MCF 10A (cell line): ENCODE results near the gene SPARC. TPM values are rescaled to one million over a fixed set of nuclear protein-coding genes. Genes with fewer than 3 reads are reported as not detected.

Experiments
- BruUV-seq: library from RNA; stranded (reverse); fragments of 400-500 nt; replicated peaks from 2 replicates; lab custom pipeline; 2021; lab: Mats Ljungman, UMichigan
- CTCF ChIA-PET: fragments of 300-600 bp; sonication (Branson Sonifier 250); formaldehyde crosslinking; extraction: SDS; loops from one replicate; lab custom pipeline; 2021; ENCODE audit warnings: antibody characterized with exemption, inconsistent platforms; lab: Yijun Ruan, JAX
- POLR2A ChIA-PET: fragments of 300-600, 350-650 bp; sonication (Branson Sonifier 250); formaldehyde crosslinking; extraction: SDS; loops from one replicate; lab custom pipeline; 2020; ENCODE audit warnings: antibody characterized with exemption, inconsistent platforms; lab: Yijun Ruan, JAX
- DNase-seq: peaks from one replicate; pipeline ENCODE4 v3.0.0-alpha.2; 2018; ENCODE audit not compliant: unreplicated experiment
- H3K27ac Mint-ChIP-seq: one replicate; pipeline ENCODE4 v1.8.0; 2022; ENCODE audit warnings: mild to moderate bottlenecking, low read depth, mixed read lengths; ENCODE audit not compliant: unreplicated experiment
- H3K27me3 Mint-ChIP-seq: one replicate; pipeline ENCODE4 v1.8.0; 2022; ENCODE audit warnings: mixed read lengths; ENCODE audit not compliant: insufficient read depth, unreplicated experiment
- H3K36me3 Mint-ChIP-seq: one replicate; pipeline ENCODE4 v1.8.0; 2022; ENCODE audit warnings: mild to moderate bottlenecking, moderate library complexity, mixed read lengths; ENCODE audit not compliant: insufficient read depth, unreplicated experiment
- H3K4me1 Mint-ChIP-seq: one replicate; pipeline ENCODE4 v1.8.0; 2022; ENCODE audit warnings: mixed read lengths; ENCODE audit not compliant: insufficient read depth, unreplicated experiment
- H3K4me3 Mint-ChIP-seq: one replicate; pipeline ENCODE4 v1.8.0; 2022; ENCODE audit warnings: mild to moderate bottlenecking, moderate library complexity, mixed read lengths; ENCODE audit not compliant: unreplicated experiment
- H3K9me3 Mint-ChIP-seq: one replicate; pipeline ENCODE4 v1.8.0; 2022; ENCODE audit warnings: mixed read lengths; ENCODE audit not compliant: unreplicated experiment
- intact Hi-C: fragments of 100-400 bp; cut with micrococcal nuclease; formaldehyde crosslinking; loops from 2 replicates; pipeline ENCODE4 v1.14.1; 2022
- total RNA-seq: library from RNA; stranded (reverse); gene quantifications from 2 replicates; pipeline ENCODE4 v1.2.3, GENCODE V29; 2022
- TF ChIP-seq, protein P1 (sequence below): fragments of 200-600 bp; IDR thresholded peaks from one replicate; pipeline ENCODE4 v1.8.0; 2022; ENCODE audit warnings: antibody characterized with exemption, mild to moderate bottlenecking; ENCODE audit not compliant: unreplicated experiment

The SPARC gene
- total RNA-seq, 1 experiment from 2014 or later, result 32.6 TPM

DNA sequence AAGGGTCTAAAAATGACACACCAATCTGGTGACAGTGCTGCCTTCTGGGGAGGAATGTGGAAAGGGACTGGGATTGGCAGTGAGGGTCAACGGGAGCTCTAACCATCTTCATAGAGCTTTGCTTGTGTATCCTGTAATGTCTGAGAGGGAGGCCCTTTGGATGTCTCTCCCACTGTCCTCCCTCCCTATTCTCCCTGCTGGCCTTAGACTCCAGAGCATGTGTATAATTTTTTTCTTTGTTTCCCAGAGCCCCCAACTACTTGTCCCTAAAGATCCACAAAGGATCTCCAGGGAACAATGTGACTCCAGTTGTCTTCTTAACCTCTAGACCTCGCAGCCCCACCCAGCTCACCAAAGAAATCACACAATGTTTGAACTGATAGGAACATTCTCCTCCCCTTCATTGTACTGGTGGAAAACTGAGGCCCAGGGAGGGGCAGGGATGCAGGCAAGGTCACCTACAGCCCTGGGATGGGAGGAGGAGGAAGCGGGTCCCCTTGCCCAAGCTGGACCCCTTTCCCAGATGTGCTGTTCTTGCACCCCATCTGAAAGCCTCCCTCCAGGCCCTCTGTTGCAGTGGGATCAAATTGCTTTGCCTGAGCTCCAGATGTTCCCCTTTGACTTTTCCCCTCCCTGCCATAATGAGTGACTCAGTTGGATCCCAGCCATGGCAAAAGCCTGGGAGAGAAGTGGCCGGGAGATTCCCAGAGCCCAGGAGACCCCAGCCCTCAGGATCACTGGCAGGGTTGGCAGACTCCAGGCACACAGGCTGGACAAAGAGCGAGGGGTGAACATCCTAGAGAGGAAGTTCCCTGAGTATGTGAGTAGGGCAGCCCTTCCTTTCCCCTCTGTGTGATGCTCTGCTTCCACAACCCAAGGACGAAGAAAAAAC is 21.8 kb downstream of the SPARC start:
- Mint-ChIP-seq H3K36me3 (peaks cover 17% of the 10 kb centered on the region), H3K4me1 (peaks cover 35% of the 10 kb centered on the region), H3K9me3 (no peaks in the 10 kb centered on the region), H3K4me3 (no peak overlapping the region), H3K27ac (peak overlapping the region; percentile 24), H3K27me3 (no peaks in the 10 kb centered on the region)
- TF ChIP-seq, protein P1, sequence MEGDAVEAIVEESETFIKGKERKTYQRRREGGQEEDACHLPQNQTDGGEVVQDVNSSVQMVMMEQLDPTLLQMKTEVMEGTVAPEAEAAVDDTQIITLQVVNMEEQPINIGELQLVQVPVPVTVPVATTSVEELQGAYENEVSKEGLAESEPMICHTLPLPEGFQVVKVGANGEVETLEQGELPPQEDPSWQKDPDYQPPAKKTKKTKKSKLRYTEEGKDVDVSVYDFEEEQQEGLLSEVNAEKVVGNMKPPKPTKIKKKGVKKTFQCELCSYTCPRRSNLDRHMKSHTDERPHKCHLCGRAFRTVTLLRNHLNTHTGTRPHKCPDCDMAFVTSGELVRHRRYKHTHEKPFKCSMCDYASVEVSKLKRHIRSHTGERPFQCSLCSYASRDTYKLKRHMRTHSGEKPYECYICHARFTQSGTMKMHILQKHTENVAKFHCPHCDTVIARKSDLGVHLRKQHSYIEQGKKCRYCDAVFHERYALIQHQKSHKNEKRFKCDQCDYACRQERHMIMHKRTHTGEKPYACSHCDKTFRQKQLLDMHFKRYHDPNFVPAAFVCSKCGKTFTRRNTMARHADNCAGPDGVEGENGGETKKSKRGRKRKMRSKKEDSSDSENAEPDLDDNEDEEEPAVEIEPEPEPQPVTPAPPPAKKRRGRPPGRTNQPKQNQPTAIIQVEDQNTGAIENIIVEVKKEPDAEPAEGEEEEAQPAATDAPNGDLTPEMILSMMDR, result no peak
- DNase-seq, result peak; percentile 89
- ChIA-PET CTCF (interaction anchor here (0.5 to 15.3 kb wide), 8 partner anchors 13 to 851 kb away, joined by 3 to 652 read pairs (median 4); partner anchors contain the start of genes G3BP1 and SLC36A1), POLR2A (interaction anchor here (0.9 to 1.3 kb wide), 2 partner anchors 17 to 106 kb away, joined by 3 to 4 read pairs; no protein-coding TSS in a partner anchor)
- intact Hi-C loops, result no loop called here
- BruUV-seq, result no TSS peak

- TF ChIP-seq, protein P1, result no peak
- no TSS peak for BruUV-seq
- Mint-ChIP-seq H3K9me3 (no peaks in the 10 kb centered on the region), H3K27ac (no peak overlapping the region), H3K4me3 (no peak overlapping the region), H3K36me3 (peaks cover 7% of the 10 kb centered on the region), H3K4me1 (peaks cover 36% of the 10 kb centered on the region), H3K27me3 (no peaks in the 10 kb centered on the region)
- CTCF ChIA-PET, result interaction anchor here (0.8 to 15.3 kb wide), 8 partner anchors 9 to 348 kb away, joined by 3 to 652 read pairs (median 6); partner anchors contain the start of gene G3BP1
- peak; percentile 50 for DNase-seq
- POLR2A ChIA-PET, result interaction anchor here (1.3 kb wide), 1 partner anchor 18 kb away, joined by 4 read pairs; no protein-coding TSS in a partner anchor
- intact Hi-C loops, result no loop called here
These were observed 23.0 kb downstream of the SPARC start for GRCh38 chr5:151663617-151664293.

- H3K4me3 Mint-ChIP-seq, result no peak overlapping the region
- CTCF ChIA-PET, result interaction anchor here (3.6 to 15.3 kb wide), 3 partner anchors 11 to 75 kb away, joined by 36 to 652 read pairs (median 94); no protein-coding TSS in a partner anchor
These were observed 23.9 kb downstream of the SPARC start for GRCh38 chr5:151662805-151663204.

More at GRCh38 chr5:151662805-151663204, 23.9 kb downstream of the SPARC start:
- Mint-ChIP-seq H3K27me3 (no peaks in the 10 kb centered on the region), H3K36me3 (peaks cover 7% of the 10 kb centered on the region), H3K4me1 (peaks cover 37% of the 10 kb centered on the region), H3K9me3 (no peaks in the 10 kb centered on the region), H3K27ac (no peak overlapping the region)
- intact Hi-C loops, result no loop called here
- BruUV-seq, result no TSS peak
- TF ChIP-seq, protein P1, result no peak
- DNase-seq, result no peak
- POLR2A ChIA-PET, result interaction anchor here (3.1 kb wide), 1 partner anchor 82 kb away, joined by 12 read pairs; no protein-coding TSS in a partner anchor
